HG03066 (cell line): Measurements from ENCODE around the gene REG4.
"Not testable (repeated sequence)": the region's sequence is repeated elsewhere in the genome, so short reads cannot be mapped to it uniquely, and the experiment has no call there.

Experiments
- ATAC-seq: cut with Tn5 transposase; IDR thresholded peaks from one replicate; pipeline ENCODE4 v1.9.1; 2021; ENCODE audit warnings: low read depth; ENCODE audit not compliant: unreplicated experiment

The REG4 gene

GRCh38 chr1:119808972-119809550, 2.2 kb downstream of the REG4 start:
- no peak for ATAC-seq

DNA sequence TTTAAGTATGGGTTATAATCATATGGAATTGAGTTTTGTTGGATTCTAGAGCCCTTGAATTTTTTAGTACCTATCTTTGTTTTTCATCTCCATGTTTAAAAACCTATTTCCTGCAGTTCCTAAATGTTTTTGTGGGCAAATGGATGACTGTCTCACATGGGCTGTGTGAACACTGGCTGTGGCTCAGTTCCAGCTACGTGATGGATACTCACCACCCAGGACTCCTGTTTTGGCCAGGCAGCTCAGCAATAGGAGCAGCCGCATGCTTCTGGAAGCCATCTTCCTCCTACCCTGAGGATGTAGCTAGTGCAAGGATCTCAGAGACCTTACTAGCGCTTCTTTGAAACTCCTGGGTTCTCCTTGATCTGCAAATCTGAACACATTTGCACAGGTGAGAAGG, 2.8 kb downstream of the REG4 start:
- no peak for ATAC-seq

GRCh38 chr1:119806489-119806888, 4.8 kb downstream of the REG4 start:
- no peak for ATAC-seq

- no peak for ATAC-seq
Measured at GRCh38 chr1:119805746-119806145, 5.5 kb downstream of the REG4 start.

- ATAC-seq = no peak
Measured at GRCh38 chr1:119805247-119805646, 6.0 kb downstream of the REG4 start.

- ATAC-seq = no peak
Measured at GRCh38 chr1:119799599-119800177, 11.6 kb downstream of the REG4 start.

DNA sequence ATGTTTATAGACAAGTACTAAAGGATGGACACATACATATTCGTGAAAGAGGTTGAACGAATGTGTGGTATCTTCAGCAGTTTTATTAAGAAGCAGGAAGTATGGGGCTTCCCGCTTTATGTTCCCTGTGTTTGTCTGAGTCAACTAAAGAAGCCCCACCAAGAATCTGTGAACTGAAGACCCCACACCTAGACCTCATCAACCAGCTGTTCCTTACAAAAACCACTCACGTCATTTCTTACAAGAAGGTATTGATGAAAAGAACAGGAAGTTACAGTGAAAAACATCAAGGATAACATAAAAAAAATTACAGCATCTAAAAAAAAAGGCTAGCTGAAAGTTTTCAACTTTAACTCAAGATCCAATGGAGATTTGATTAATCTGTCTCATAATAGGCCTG, 12.3 kb downstream of the REG4 start:
- ATAC-seq = no peak

- no peak for ATAC-seq
Measured at GRCh38 chr1:119797606-119798005, 13.7 kb downstream of the REG4 start.

- ATAC-seq = no peak
Measured at GRCh38 chr1:119797162-119797561, 14.1 kb downstream of the REG4 start.

DNA sequence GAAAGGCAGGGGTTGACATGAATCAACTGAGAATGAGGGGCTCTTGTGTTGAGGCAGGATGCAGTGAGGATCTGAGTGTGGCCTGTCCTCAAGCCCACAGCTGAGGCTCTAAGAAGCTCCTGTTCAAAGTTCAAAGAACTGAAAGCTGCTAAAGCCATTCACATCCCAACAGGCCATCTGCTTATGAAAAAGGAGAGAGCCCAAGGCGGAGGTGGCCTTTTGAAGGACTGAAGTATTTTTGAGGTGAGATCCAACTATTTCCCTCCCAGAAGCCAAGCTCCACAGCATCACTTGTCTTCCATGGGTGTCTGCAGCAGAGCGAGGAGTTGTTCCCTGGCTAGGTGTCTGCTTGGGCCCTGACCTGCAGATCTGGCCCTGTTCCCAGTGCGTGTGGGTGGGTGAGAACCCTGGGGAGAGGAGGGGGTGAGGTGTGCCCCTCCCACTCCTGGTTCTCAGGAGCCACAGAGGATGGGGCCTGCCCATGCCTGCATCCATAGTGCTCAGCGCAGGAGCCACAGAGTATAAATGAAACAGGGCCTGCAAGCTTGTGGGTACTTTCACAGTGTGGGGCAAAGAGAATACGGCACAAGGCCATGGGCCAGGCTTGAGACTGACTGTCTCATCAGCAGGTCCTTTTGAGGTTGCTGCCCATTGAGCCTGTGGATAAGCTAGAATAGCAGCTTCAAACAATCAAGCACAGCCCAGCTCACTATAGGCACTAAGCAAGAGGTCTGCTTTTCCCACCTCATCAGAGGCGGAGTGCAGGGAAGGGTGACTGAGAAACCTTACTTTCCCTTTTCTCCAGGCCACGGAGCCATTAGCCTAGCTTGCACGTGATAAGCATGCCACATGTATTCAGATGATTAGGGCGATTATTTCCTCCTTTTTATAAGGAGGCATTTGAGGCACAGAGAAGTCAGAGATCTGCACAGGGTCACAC, 15.7 kb downstream of the REG4 start:
- no peak for ATAC-seq

DNA sequence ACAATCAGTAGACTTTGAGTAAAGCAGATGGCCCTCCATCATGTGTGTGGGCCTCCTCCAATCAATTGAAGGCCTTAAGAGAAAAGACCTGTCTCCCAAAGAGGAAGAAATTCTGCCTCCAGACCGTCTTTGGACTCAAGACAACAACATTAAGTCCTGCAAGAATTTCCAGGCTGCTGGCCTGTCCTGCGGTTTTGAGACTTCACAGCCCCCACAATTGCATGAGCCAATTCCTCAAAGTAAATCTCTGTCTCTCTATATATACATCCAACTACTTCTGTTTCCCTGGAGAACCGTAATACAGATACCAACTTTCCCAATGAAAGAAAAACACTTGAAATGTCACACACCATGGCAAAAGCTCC, 16.4 kb downstream of the REG4 start:
- ATAC-seq = no peak

GRCh38 chr1:119794230-119794875, 16.9 kb downstream of the REG4 start:
- no peak for ATAC-seq

GRCh38 chr1:119791377-119791776, 19.9 kb downstream of the REG4 start:
- no peak for ATAC-seq

DNA sequence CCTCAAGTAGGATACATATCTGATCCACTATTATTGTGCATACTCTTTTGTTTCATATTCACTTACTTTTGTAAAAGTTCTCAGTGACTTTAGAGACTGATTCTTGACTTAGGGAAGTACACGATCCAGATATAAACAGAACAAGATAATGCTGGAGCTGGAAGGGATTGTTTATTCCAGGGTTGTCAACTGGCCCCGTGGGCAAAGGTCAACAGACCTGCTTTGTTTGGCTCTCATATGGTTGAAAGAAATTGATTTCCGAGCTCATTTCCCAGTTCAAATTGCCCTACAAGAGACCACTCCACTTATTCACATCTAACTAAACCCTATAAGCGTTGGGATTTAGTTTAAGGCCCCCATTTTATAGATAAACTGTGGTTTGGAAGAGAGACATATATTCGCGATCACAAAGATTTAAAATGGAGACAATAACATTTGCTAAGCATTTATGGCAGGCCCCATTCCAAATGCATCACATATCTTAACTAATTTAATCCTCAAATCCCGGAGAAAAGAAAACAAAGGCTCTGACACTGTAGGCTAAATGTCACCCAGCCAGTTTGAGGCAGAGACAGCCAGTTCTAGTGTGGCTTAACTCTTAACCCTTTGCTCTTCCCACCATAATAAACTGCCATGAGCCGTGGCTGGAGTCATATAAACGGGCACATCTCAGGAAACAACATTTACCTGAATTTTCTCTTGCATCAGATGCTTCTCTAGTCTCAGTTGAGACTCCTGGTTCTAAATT, 20.6 kb downstream of the REG4 start:
- ATAC-seq = no peak

DNA sequence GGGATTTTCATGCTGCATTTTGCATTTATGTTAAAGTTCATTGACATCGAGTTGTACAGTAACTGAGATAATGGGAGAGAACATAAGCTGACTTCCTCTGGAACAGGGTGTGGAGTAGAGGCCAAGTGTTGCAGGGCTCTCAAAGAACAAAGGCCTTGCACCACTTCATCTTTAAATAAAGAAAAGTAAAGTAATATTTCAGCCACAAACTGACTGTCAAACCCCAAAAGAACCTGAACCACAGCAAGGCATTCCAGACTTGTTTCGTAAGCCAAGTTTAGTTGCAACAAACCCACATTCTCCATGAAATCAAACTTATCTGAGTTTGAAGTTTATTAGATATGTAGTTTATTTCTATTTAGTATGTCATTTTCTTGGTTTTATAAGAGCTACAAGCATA, 23.5 kb downstream of the REG4 start:
- ATAC-seq = no peak

DNA sequence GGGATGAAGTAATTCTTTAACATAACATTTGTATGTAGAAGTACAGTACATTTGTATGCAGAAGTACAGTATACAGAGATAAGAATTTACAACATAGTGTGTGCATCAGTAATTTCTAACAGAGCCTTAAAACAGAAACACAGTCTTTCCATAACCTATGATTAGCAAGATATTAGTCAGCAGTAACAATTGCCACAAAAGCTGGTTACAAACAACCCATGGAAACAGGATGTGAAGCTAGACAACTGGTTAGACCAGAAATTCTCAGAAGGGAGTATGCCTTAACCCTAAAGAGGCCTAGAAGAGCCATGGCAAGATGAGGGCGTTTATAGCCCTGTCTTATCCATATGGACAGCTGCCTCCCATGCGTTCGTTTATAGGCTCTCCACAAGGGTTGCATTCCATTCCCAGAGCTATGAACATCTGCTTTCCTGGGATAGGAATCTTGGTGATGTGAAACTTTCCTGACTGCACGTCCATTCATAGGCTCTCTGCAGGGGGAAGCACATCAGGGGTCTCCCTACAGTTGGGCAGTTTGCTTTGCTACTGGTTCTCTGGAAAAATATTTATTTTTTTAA, 24.7 kb downstream of the REG4 start:
- ATAC-seq = not testable (repeated sequence)

DNA sequence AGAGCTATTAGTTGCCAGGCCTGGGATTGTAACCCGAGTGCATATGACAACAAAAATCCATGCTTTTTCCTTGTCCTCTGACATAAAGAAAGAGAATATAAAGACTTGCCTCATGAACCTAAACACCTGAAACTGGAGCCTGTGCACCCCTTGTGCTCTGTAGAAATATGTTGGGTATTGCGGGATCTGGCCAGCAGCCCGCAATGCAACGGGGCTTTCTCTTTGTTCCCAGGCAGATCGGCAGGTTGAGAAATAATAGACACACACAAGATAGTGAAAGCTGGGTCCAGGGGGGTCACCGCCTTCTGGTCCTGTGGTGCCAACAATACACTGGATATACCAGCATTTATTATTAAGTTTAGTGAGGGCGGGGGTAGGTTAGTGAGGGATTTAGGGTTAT, 25.2 kb downstream of the REG4 start:
- ATAC-seq = not testable (repeated sequence)

GRCh38 chr1:119784191-119784781, 27.0 kb downstream of the REG4 start:
- ATAC-seq = no peak

DNA sequence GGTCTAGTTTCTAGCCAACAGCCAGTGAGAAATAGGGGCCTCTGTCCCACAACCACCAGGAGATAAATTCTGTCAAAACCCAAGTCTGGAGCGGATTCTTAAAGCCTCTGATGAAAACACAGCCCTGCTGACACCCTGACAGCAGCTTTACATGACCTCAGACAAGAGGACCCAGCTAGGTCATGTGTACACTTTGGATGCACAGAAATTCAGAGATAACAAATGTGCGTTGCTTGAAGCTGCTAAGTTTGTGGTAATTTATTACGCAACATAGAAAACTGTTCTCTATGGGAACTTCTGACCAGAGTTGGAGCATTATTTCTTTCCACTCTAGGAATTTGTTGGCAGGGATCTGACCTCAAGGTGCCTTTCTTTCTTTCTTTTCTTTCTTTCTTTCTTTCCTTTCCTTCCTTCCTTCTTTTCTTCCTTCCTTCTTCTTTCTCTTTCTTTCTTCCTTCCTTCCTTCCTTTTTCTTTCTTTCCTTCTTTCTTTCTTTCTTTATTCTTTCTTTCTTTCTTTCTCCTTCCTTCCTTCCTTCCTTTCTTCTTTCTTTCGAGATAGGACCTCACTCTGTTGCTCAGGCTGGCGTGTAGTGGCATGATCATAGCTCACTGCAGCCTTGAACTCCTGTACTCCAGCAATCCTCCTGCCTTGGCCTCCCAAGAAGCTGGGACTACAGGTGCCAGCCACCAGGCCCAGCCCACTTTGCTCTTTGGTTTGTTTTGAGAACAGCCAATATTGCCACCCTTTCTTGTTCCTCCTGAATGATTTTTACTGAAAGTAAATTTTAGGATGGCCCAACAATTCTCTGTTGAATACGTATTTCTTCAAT, 27.7 kb downstream of the REG4 start:
- ATAC-seq = no peak
